ENCODE measurements around the gene SCUBE1. TPM values are rescaled to one million over a fixed set of nuclear protein-coding genes. Genes with fewer than 3 reads are reported as not detected.

The SCUBE1 gene
- total and polyA plus RNA-seq, 11 donors, result 0.04 to 0.40 (median 0.24) TPM; not detected in 1

GRCh38 chr22:43377896-43378704, 34.9 kb upstream of the SCUBE1 start:
- Histone ChIP-seq H3K27me3 (peaks cover 0 to 61% (median 7%) of the 10 kb centered on the region in 9 donors), H3K27ac (no peak overlapping the region), H3K4me1 (peaks cover 0 to 17% (median 0%) of the 10 kb centered on the region in 12 donors), H3K4me3 (no peak overlapping the region), H3K36me3 (no peaks in the 10 kb centered on the region), H3K9me3 (peaks cover 0 to 12% (median 6%) of the 10 kb centered on the region in 12 donors)
- ATAC-seq (no peak), DNase-seq (no peak)
- intact Hi-C loops (cut with DNase I), result no loop called here
- no peak for TF ChIP-seq POLR2A (IDR thresholded peaks at IDR 0.05)
- no peak for TF ChIP-seq CTCF (IDR thresholded peaks at IDR 0.05)
- 42 to 46% (median 44%) methylated on average over 8 of the region's 8 CpGs for WGBS, 4 donors

GRCh38 chr22:43377548-43377895, 34.4 kb upstream of the SCUBE1 start:
- H3K9me3 ChIP-seq, result peaks cover 0 to 12% (median 6%) of the 10 kb centered on the region in 12 donors
- no peak for TF ChIP-seq CTCF (IDR thresholded peaks at IDR 0.05)
- no peak for TF ChIP-seq POLR2A (IDR thresholded peaks at IDR 0.05)
- no peak overlapping the region for H3K4me3 ChIP-seq
- WGBS, 4 donors, result 52 to 56% (median 55%) methylated on average over 10 of the region's 10 CpGs
- ATAC-seq, result no peak
- no peaks in the 10 kb centered on the region for H3K36me3 ChIP-seq
- H3K27me3 ChIP-seq, result peaks cover 0 to 63% (median 11%) of the 10 kb centered on the region in 9 donors
- intact Hi-C loops (cut with DNase I), result no loop called here
- no peak overlapping the region for H3K27ac ChIP-seq
- peaks cover 0 to 17% (median 0%) of the 10 kb centered on the region in 12 donors for H3K4me1 ChIP-seq
- DNase-seq, result no peak

- WGBS, 4 donors, result 58 to 79% (median 64%) methylated on average over 15 of the region's 15 CpGs
- Histone ChIP-seq H3K9me3 (peaks cover 0 to 12% (median 6%) of the 10 kb centered on the region in 12 donors), H3K4me1 (peaks cover 0 to 17% (median 0%) of the 10 kb centered on the region in 12 donors), H3K27ac (no peak overlapping the region), H3K4me3 (no peak overlapping the region), H3K36me3 (no peaks in the 10 kb centered on the region), H3K27me3 (peaks cover 0 to 65% (median 15%) of the 10 kb centered on the region in 9 donors)
- DNase-seq, result no peak
- ATAC-seq, result no peak
- intact Hi-C loops (cut with DNase I), result no loop called here
- TF ChIP-seq CTCF (IDR thresholded peaks at IDR 0.05), result no peak
- no peak for TF ChIP-seq POLR2A (IDR thresholded peaks at IDR 0.05)
Measured at GRCh38 chr22:43376765-43377547, 33.8 kb upstream of the SCUBE1 start.

- H3K27ac ChIP-seq, result no peak overlapping the region
- H3K9me3 ChIP-seq, result peaks cover 0 to 12% (median 6%) of the 10 kb centered on the region in 12 donors
- 81 to 86% (median 84%) methylated on average over 4 of the region's 4 CpGs for WGBS, 4 donors
- intact Hi-C loops (cut with DNase I), result no loop called here
- H3K4me3 ChIP-seq, result no peak overlapping the region
- no peak for ATAC-seq
- TF ChIP-seq CTCF (IDR thresholded peaks at IDR 0.05) (no peak), POLR2A (IDR thresholded peaks at IDR 0.05) (no peak)
- H3K36me3 ChIP-seq, result no peaks in the 10 kb centered on the region
- peaks cover 0 to 68% (median 23%) of the 10 kb centered on the region in 9 donors for H3K27me3 ChIP-seq
- DNase-seq, result no peak
- H3K4me1 ChIP-seq, result peaks cover 0 to 17% (median 0%) of the 10 kb centered on the region in 12 donors
Measured at GRCh38 chr22:43375951-43376455, 32.8 kb upstream of the SCUBE1 start.
